ENCODE measurements around the gene ASB18.

- TF ChIP-seq POLR2AphosphoS5 (IDR thresholded peaks at IDR 0.05; ENCODE audit: borderline replicate concordance, low read depth, low read length) = no peak
- TF ChIP-seq FOXP2 (optimal IDR thresholded peaks at IDR 0.05; ENCODE audit: control extremely low read depth, extremely low read length, insufficient read depth) = no peak
- no peak for TF ChIP-seq EZH2 (IDR thresholded peaks at IDR 0.05)
Observed at GRCh38 chr2:236257575-236257974, 6.6 kb downstream of the ASB18 start.
